GM06990 (cell line): Measurements from ENCODE around the gene PKNOX1.

ENCODE experiments used
- DNase-seq: peaks from one replicate; pipeline ENCODE4 v3.0.0-alpha.2; 2011; ENCODE audit not compliant: insufficient read length; ENCODE audit errors: extremely low read depth
- H3K27me3 ChIP-seq: replicated peaks from 2 replicates; pipeline ENCODE4 v1.6.0; 2011; ENCODE audit warnings: low read length; ENCODE audit not compliant: control insufficient read depth, insufficient read depth
- H3K36me3 ChIP-seq: 2 replicates; pipeline ENCODE4 v1.5.1; 2011; ENCODE audit warnings: low read length; ENCODE audit not compliant: control insufficient read depth, insufficient read depth
- H3K4me3 ChIP-seq: replicated peaks from 2 replicates; pipeline ENCODE4 v1.5.1; 2011; ENCODE audit warnings: low read depth, mild to moderate bottlenecking, control low read depth, low read length
- TF ChIP-seq, protein P1 (sequence below): IDR thresholded peaks from 2 replicates; pipeline ENCODE4 v1.5.1; 2011; ENCODE audit warnings: low read length, control low read depth, mild to moderate bottlenecking, inconsistent platforms; ENCODE audit not compliant: insufficient read depth, poor library complexity, severe bottlenecking

Gene PKNOX1

DNA sequence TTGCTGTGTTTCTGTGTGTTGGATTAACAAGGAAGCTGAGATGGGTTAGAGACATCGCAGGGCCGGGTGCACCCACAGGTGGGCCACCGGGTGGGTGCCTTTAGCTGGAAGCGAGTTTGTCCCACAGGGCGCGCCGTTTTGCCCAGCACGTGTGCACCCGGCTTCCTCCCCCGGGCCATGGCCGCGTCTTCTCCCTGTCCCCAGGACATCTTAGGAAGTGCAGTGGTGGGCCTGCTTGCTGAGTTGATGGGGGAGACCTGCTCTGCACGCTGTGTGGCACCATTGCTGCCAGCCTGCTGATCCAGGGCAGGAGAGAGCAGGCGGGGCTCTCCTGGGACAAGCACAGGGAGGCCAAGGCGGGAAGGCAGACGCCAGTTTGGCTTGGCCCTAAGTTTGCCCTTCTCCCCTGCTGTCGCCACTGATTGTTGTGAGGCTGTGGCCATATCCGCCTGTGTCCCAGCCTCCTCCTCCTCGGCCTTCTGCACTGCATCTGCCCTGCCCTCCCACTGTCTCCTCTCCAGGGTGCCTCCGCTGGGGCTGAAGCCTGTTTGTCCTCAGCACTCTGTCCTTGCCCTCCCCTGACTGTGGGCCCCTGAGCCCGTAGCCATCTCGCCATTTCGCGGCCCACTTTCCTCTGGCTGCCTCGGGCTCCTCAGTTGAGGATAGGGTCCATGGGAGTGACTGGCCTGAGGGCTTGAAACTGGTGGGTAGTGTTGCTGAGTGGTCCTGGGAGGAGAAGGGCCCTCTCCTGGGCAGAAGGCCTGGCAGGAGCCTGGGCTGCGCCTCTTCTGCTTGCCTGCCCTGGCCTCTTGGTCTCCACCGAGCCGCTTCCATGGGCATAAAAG, 47.6 kb downstream of the PKNOX1 start:
- DNase-seq, result no peak
- Histone ChIP-seq H3K36me3 (peaks cover 2% of the 10 kb centered on the region), H3K4me3 (no peak overlapping the region), H3K27me3 (no peaks in the 10 kb centered on the region)
- TF ChIP-seq, protein P1, sequence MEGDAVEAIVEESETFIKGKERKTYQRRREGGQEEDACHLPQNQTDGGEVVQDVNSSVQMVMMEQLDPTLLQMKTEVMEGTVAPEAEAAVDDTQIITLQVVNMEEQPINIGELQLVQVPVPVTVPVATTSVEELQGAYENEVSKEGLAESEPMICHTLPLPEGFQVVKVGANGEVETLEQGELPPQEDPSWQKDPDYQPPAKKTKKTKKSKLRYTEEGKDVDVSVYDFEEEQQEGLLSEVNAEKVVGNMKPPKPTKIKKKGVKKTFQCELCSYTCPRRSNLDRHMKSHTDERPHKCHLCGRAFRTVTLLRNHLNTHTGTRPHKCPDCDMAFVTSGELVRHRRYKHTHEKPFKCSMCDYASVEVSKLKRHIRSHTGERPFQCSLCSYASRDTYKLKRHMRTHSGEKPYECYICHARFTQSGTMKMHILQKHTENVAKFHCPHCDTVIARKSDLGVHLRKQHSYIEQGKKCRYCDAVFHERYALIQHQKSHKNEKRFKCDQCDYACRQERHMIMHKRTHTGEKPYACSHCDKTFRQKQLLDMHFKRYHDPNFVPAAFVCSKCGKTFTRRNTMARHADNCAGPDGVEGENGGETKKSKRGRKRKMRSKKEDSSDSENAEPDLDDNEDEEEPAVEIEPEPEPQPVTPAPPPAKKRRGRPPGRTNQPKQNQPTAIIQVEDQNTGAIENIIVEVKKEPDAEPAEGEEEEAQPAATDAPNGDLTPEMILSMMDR, result no peak

DNA sequence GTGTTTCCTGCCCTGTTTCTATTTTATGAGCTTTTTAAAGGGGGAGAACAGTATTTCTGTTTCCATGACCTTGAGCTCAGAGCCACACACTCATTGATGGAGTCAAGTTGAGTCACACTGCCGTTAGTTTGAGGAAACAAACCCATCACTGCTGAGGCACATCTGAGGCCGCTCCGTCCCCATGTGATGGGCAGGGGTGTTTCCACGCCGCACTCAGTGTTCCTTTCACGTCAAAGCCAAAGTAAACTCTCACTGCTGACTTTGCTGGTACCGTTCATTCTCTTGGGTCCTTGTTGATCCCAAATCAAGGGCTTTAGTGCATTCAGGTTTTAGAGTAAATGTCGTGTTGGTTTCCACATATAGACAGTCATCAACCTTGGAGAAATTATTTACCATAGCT, 48.8 kb downstream of the PKNOX1 start:
- Histone ChIP-seq H3K27me3 (no peaks in the 10 kb centered on the region), H3K4me3 (no peak overlapping the region), H3K36me3 (peaks cover 4% of the 10 kb centered on the region)
- no peak for DNase-seq
- TF ChIP-seq, protein P1, result no peak

DNA sequence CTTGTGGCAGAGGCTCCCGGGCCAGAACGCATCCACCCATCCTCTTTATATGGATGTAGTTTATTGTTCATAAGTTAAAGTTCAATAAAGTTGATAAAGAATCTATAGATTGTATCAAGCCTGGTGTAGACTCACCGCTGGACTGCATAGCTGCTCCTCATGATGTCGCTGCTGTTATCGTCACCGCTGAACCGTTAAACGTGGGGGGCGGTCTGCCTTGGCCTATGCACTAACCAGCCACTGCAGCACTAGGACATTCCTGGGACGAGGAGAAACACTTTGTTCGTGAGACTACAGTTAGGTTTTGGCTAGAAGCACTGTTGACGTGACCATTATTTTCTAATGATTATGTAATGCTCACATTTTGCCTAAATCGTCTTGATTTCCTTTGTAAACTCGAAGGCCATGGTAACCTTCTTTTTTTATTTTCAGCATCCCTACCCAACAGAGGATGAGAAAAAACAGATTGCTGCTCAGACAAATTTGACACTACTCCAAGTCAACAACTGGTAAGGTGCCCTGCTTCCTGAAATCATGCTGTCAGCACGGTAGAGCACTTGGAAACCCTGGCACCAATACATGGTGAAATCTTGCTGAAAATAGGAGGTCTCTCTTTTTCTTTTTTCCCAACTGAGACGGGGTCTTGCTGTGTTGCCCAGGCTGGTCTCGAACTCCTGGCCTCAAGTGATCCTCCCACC, 50.2 kb downstream of the PKNOX1 start:
- DNase-seq, result no peak
- TF ChIP-seq, protein P1, result no peak
- Histone ChIP-seq H3K36me3 (peaks cover 4% of the 10 kb centered on the region), H3K27me3 (no peaks in the 10 kb centered on the region), H3K4me3 (no peak overlapping the region)

DNA sequence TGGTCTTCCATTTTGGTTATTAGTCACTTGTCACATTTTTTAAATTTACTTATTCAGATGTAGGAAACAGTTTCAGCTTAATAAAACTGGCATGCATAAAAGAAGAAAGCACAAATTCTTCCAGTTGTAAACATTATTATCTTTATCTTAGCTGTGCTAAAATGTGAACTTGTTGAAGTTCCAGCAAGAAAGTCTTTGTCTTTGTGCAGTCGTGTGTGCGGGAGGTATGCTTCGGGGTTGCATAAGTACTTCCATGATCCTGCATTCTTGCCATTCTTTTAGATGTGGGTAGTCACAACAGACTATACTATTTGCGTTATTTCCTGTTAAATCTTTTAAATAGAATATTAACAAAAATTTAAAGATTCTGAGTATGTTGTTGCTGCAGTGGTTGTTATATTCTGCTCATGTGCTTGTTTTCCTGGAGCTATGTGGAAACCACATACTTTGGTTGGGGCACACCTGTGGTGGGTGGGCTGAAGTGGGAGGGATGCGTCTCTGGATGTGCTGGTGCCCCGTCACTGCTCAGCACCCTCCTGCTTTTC, 51.3 kb downstream of the PKNOX1 start:
- TF ChIP-seq, protein P1, result no peak
- Histone ChIP-seq H3K4me3 (no peak overlapping the region), H3K36me3 (peaks cover 6% of the 10 kb centered on the region), H3K27me3 (no peaks in the 10 kb centered on the region)
- no peak for DNase-seq

DNA sequence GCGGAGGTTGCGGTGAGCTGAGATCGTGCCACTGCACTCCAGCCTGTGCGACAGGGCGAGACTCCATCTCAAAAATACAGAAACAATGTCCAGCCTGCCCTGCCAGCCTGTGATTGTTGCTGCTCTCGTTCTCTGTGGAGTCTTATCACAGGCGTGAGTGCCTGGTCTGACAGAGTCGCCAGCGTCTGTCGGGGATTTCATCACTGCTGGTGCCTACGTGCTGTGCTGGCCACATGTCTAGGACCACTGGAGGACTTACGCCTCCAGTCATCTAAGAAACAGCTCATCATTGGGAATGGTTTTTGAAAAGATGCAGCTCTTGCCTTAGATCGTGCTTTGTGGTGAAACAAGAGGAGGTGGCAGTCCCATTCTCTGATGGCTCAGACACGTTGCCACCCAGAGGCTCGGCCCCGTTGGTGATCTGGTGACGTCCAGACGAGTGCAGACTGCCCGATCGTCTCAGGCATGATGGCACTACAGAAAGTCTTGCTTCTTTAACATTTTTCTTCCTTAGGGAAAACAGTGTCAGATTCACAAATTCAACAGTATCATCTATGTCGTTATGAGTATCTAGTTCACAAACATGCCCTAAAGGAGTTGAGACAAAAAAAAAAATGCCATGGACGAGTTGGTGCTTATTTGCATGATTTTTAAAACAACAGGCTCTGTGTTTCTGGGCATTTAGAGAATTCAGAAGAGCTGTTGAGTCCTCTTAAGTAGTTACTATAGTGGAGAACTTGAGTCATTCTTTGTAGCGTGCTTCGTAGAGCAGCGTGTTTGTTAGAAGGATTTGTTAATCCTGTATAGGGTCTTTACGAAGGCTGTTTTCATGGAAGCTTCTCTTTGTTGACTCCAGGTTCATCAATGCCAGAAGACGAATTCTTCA, 53.7 kb downstream of the PKNOX1 start:
- peaks cover 4% of the 10 kb centered on the region for H3K36me3 ChIP-seq
- no peak for DNase-seq
- no peaks in the 10 kb centered on the region for H3K27me3 ChIP-seq
- TF ChIP-seq, protein P1, result no peak
- no peak overlapping the region for H3K4me3 ChIP-seq
